CD4-positive, alpha-beta T cell (primary cell): ENCODE measurements around the gene CLPTM1. TPM values are rescaled to one million over a fixed set of nuclear protein-coding genes. Genes with fewer than 3 reads are reported as not detected.

ENCODE experiments used
- ATAC-seq: fragments of 200-7000 bp; cut with Tn5 transposase; one replicate; pipeline ENCODE4 v1.10.0; 2022; ENCODE audit warnings: mild to moderate bottlenecking; ENCODE audit not compliant: poor library complexity
- CTCF ChIA-PET: fragments of 350-600 bp; sonication (Branson Sonifier 250); formaldehyde crosslinking; loops from one replicate; lab custom pipeline; 2021; ENCODE audit warnings: antibody characterized with exemption, inconsistent platforms; lab: Charles Lee
- POLR2A ChIA-PET: fragments of 350-600 bp; sonication (Branson Sonifier 250); formaldehyde crosslinking; loops from one replicate; lab custom pipeline; 2021; ENCODE audit warnings: antibody characterized with exemption, inconsistent platforms; lab: Charles Lee
- DNase-seq, 14 experiments: peaks; one replicate each; pipeline ENCODE4 v3.0.0-alpha.2; 2013 to 2020; ENCODE audit warnings: mixed read lengths in 2 of 14
- H3K27ac ChIP-seq, 2 donors: one replicate each; pipeline versions ENCODE4 v1.5.1 to v1.7.0; 2013; ENCODE audit warnings: low read length in 2 of 2, low read depth in 1 of 2, mild to moderate bottlenecking in 1 of 2
- H3K27me3 ChIP-seq, 2 experiments: 1 replicate in 1 of 2; 2 replicates in 1 of 2; pipeline versions ENCODE4 v1.6.1 to v1.7.0; 2013; ENCODE audit warnings: low read length in 2 of 2, control low read depth in 1 of 2, mild to moderate bottlenecking in 1 of 2, moderate library complexity in 1 of 2; ENCODE audit not compliant: insufficient read depth in 2 of 2, control insufficient read depth in 1 of 2
- H3K36me3 ChIP-seq: one replicate; pipeline ENCODE4 v1.6.1; 2013; ENCODE audit warnings: low read length, control low read depth; ENCODE audit not compliant: insufficient read depth
- H3K4me1 ChIP-seq: one replicate; pipeline ENCODE4 v1.6.1; 2013; ENCODE audit warnings: low read length, control low read depth; ENCODE audit not compliant: insufficient read depth
- H3K4me3 ChIP-seq: one replicate; pipeline ENCODE4 v1.5.1; 2013; ENCODE audit warnings: mild to moderate bottlenecking, low read length, moderate library complexity
- H3K9me3 ChIP-seq, 2 experiments: 1 replicate in 1 of 2; 2 replicates in 1 of 2; pipeline versions ENCODE4 v1.6.1 to v1.7.0; 2013; ENCODE audit warnings: low read length in 2 of 2, mild to moderate bottlenecking in 2 of 2, control low read depth in 1 of 2, moderate library complexity in 1 of 2; ENCODE audit not compliant: control insufficient read depth in 1 of 2, insufficient read depth in 1 of 2
- H3K27ac Mint-ChIP-seq: one replicate; pipeline ENCODE4 v1.8.0; 2020; ENCODE audit warnings: mixed read lengths
- H3K27me3 Mint-ChIP-seq: one replicate; pipeline ENCODE4 v1.8.0; 2021; ENCODE audit warnings: mixed read lengths
- H3K36me3 Mint-ChIP-seq: one replicate; pipeline ENCODE4 v1.8.0; 2021; ENCODE audit warnings: low read depth, mixed read lengths
- H3K4me1 Mint-ChIP-seq: one replicate; pipeline ENCODE4 v1.8.0; 2021; ENCODE audit warnings: low read depth, mixed read lengths
- H3K4me3 Mint-ChIP-seq: one replicate; pipeline ENCODE4 v1.8.0; 2020; ENCODE audit warnings: mild to moderate bottlenecking, mixed read lengths
- H3K9me3 Mint-ChIP-seq: one replicate; pipeline ENCODE4 v1.8.0; 2020; ENCODE audit warnings: mixed read lengths
- intact Hi-C, 2 experiments: fragments of 100-400 bp; cut with DNase I in 1 of 2; cut with micrococcal nuclease in 1 of 2; formaldehyde crosslinking; loops; one replicate each; pipeline versions ENCODE4 v1.15.1 to v1.9.0; 2023 to 2025; cut with DNase I, micrococcal nuclease
- total RNA-seq, 174 experiments: library from RNA in 2 of 174; stranded (reverse) in 2 of 174; gene quantifications; one replicate each; pipeline ENCODE4 v1.2.3 and lab custom pipeline; 2021 to 2026
- TF ChIP-seq, protein P1 (sequence below): fragments of 200-600 bp; IDR thresholded peaks from one replicate; pipeline ENCODE4 v1.8.0; 2022; ENCODE audit warnings: antibody characterized with exemption, mild to moderate bottlenecking

The CLPTM1 gene
- total RNA-seq, 2 experiments from 2014 or later = 71.0 to 72.7 TPM

DNA sequence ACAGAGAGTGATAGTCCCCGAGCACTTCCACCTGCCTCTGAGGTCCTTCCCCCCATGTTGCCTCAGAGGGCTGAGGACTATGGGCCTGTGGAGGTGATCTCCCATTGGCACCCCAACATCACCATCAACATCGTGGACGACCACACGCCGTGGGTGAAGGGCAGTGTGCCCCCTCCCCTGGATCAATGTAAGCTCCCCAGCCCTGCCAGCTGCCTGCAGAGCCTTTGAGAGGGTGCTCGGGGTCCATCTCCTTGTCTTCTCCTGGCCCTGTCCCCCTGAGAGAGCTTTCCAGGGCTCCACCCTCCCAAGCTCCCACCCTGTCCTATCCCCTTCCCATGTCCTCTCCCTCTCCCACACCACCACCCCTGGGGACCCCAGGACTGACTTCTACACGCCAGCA, 31.2 kb downstream of the CLPTM1 start:
- ChIA-PET POLR2A (no interaction called here), CTCF (interaction anchor here (1.3 kb wide), 1 partner anchor 73 kb away, joined by 5 read pairs; no protein-coding TSS in a partner anchor)
- no peak for DNase-seq
- no peaks in the 10 kb centered on the region for H3K9me3 ChIP-seq
- no peaks in the 10 kb centered on the region for H3K9me3 Mint-ChIP-seq
- no peaks in the 10 kb centered on the region for H3K27me3 Mint-ChIP-seq
- no peak overlapping the region for H3K4me3 ChIP-seq
- H3K36me3 Mint-ChIP-seq = peaks cover 67% of the 10 kb centered on the region
- no peaks in the 10 kb centered on the region for H3K4me1 Mint-ChIP-seq
- no peak overlapping the region for H3K27ac ChIP-seq
- no peak for ATAC-seq
- TF ChIP-seq, protein P1, sequence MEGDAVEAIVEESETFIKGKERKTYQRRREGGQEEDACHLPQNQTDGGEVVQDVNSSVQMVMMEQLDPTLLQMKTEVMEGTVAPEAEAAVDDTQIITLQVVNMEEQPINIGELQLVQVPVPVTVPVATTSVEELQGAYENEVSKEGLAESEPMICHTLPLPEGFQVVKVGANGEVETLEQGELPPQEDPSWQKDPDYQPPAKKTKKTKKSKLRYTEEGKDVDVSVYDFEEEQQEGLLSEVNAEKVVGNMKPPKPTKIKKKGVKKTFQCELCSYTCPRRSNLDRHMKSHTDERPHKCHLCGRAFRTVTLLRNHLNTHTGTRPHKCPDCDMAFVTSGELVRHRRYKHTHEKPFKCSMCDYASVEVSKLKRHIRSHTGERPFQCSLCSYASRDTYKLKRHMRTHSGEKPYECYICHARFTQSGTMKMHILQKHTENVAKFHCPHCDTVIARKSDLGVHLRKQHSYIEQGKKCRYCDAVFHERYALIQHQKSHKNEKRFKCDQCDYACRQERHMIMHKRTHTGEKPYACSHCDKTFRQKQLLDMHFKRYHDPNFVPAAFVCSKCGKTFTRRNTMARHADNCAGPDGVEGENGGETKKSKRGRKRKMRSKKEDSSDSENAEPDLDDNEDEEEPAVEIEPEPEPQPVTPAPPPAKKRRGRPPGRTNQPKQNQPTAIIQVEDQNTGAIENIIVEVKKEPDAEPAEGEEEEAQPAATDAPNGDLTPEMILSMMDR = no peak
- no peak overlapping the region for H3K4me3 Mint-ChIP-seq
- intact Hi-C loops = no loop called here
- no peaks in the 10 kb centered on the region for H3K27me3 ChIP-seq
- peaks cover 71% of the 10 kb centered on the region for H3K36me3 ChIP-seq
- H3K27ac Mint-ChIP-seq = no peak overlapping the region
- H3K4me1 ChIP-seq = no peaks in the 10 kb centered on the region

DNA sequence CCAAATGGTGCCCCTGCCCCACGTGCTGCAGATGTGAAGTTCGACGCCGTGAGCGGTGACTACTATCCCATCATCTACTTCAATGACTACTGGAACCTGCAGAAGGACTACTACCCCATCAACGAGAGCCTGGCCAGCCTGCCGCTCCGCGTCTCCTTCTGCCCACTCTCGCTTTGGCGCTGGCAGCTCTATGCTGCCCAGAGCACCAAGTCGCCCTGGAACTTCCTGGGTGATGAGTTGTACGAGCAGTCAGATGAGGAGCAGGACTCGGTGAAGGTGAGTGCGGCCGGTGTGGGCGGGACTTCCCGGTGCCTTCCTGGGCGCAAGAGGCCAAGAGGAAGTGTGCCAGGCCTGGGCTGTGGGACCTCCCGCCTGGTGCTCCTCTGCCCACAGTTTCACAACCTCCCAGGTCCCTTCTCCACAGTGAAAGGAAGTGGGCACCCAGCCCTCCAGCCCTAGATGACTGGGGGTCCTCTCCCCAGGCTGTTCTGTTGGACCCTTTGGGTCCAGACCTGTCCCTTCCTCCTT, 32.0 kb downstream of the CLPTM1 start:
- peaks cover 69% of the 10 kb centered on the region for H3K36me3 Mint-ChIP-seq
- no peak overlapping the region for H3K27ac Mint-ChIP-seq

DNA sequence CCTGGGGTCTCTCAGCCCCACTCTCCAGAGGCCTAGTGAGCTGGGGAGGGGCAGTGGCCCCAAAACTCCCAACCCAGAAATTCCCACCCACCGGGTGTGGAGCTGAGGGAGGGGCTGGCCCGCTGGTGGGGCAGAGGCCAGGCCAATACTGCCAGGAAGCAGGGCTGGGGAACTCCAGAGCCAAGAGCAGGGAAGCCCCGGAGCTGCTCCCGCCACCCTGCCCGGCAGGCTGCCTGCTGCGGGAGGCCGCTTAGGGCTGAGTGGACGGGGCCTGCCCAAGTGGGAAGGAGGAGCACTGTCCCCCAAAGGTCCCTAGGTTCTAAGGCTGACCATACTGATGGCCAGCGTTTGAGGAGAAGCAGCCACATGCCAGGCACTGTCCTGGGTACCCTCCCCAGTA, 33.1 kb downstream of the CLPTM1 start:
- Histone ChIP-seq H3K4me3 (no peak overlapping the region), H3K27me3 (no peaks in the 10 kb centered on the region), H3K9me3 (no peaks in the 10 kb centered on the region), H3K27ac (no peak overlapping the region), H3K4me1 (no peaks in the 10 kb centered on the region), H3K36me3 (peaks cover 72% of the 10 kb centered on the region)
- DNase-seq (no peak), ATAC-seq (no peak)
- intact Hi-C loops = no loop called here
- Mint-ChIP-seq H3K36me3 (peaks cover 63% of the 10 kb centered on the region), H3K27me3 (no peaks in the 10 kb centered on the region), H3K4me1 (no peaks in the 10 kb centered on the region), H3K27ac (no peak overlapping the region), H3K4me3 (no peak overlapping the region), H3K9me3 (no peaks in the 10 kb centered on the region)
- TF ChIP-seq, protein P1 = no peak
- POLR2A ChIA-PET = interaction anchor here (1.7 kb wide), 1 partner anchor 13 kb away, joined by 10 read pairs; the partner anchor contains the start of gene RELB
- CTCF ChIA-PET = interaction anchor here (0.8 to 5.2 kb wide), 3 partner anchors 11 to 72 kb away, joined by 3 to 34 read pairs (median 3); no protein-coding TSS in a partner anchor

More for the DNA sequence above, 32.0 kb downstream of the CLPTM1 start:
- Histone ChIP-seq H3K4me3 (no peak overlapping the region), H3K27ac (no peak overlapping the region), H3K9me3 (no peaks in the 10 kb centered on the region), H3K36me3 (peaks cover 73% of the 10 kb centered on the region), H3K27me3 (no peaks in the 10 kb centered on the region), H3K4me1 (no peaks in the 10 kb centered on the region)
- H3K4me1 Mint-ChIP-seq = no peaks in the 10 kb centered on the region
- H3K27me3 Mint-ChIP-seq = no peaks in the 10 kb centered on the region
- CTCF ChIA-PET = interaction anchor here (1.3 to 5.2 kb wide), 2 partner anchors 72 to 73 kb away, joined by 5 to 34 read pairs; no protein-coding TSS in a partner anchor
- TF ChIP-seq, protein P1 = no peak
- no peaks in the 10 kb centered on the region for H3K9me3 Mint-ChIP-seq
- DNase-seq (no peak), ATAC-seq (no peak)
- intact Hi-C loops = no loop called here
- H3K4me3 Mint-ChIP-seq = no peak overlapping the region
- POLR2A ChIA-PET = no interaction called here
